HG02588 (cell line): ENCODE results near the gene CLDN5.

Source experiments
- ATAC-seq: cut with Tn5 transposase; IDR thresholded peaks from one replicate; pipeline ENCODE4 v1.9.1; 2021; ENCODE audit warnings: mild to moderate bottlenecking, moderate library complexity; ENCODE audit not compliant: unreplicated experiment

Gene CLDN5

GRCh38 chr22:19507534-19507861 is 16.7 kb downstream of the CLDN5 start:
- no peak for ATAC-seq

GRCh38 chr22:19506212-19506611 is 18.0 kb downstream of the CLDN5 start:
- no peak for ATAC-seq

GRCh38 chr22:19505735-19506126 is 18.5 kb downstream of the CLDN5 start:
- no peak for ATAC-seq

- ATAC-seq: no peak
Measured at GRCh38 chr22:19504900-19505734, 19.1 kb downstream of the CLDN5 start.

GRCh38 chr22:19503869-19504268 is 20.3 kb downstream of the CLDN5 start:
- no peak for ATAC-seq

- no peak for ATAC-seq
Measured at GRCh38 chr22:19503367-19503766, 20.8 kb downstream of the CLDN5 start.

GRCh38 chr22:19501897-19502447 is 22.2 kb downstream of the CLDN5 start:
- ATAC-seq: no peak

- ATAC-seq: no peak
Measured at GRCh38 chr22:19499880-19500242, 24.3 kb downstream of the CLDN5 start.

- ATAC-seq: no peak
Measured at GRCh38 chr22:19499236-19499879, 24.9 kb downstream of the CLDN5 start.

GRCh38 chr22:19498866-19499190 is 25.4 kb downstream of the CLDN5 start:
- ATAC-seq: no peak

- no peak for ATAC-seq
Measured at GRCh38 chr22:19498154-19498865, 25.9 kb downstream of the CLDN5 start.

- no peak for ATAC-seq
Measured at GRCh38 chr22:19497245-19497644, 27.0 kb downstream of the CLDN5 start.

- no peak for ATAC-seq
Measured at GRCh38 chr22:19496324-19496630, 27.9 kb downstream of the CLDN5 start.

GRCh38 chr22:19495562-19496323 is 28.5 kb downstream of the CLDN5 start:
- no peak for ATAC-seq

- ATAC-seq: no peak
Measured at GRCh38 chr22:19494676-19495173, 29.5 kb downstream of the CLDN5 start.

- ATAC-seq: no peak
Measured at GRCh38 chr22:19494001-19494560, 30.1 kb downstream of the CLDN5 start.

GRCh38 chr22:19492504-19493174 is 31.6 kb downstream of the CLDN5 start:
- no peak for ATAC-seq

GRCh38 chr22:19490628-19491230 is 33.5 kb downstream of the CLDN5 start:
- ATAC-seq: no peak

GRCh38 chr22:19488884-19489843 is 35.0 kb downstream of the CLDN5 start:
- no peak for ATAC-seq
